Measurements from ENCODE around the gene ARL5A.
A peak's percentile ranks its signal among the peaks of the same experiment; 100 is the strongest.
"Not testable (repeated sequence)": the region's sequence is repeated elsewhere in the genome, so short reads cannot be mapped to it uniquely, and the experiment has no call there.

The ARL5A gene, protein sequence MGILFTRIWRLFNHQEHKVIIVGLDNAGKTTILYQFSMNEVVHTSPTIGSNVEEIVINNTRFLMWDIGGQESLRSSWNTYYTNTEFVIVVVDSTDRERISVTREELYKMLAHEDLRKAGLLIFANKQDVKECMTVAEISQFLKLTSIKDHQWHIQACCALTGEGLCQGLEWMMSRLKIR

DNA sequence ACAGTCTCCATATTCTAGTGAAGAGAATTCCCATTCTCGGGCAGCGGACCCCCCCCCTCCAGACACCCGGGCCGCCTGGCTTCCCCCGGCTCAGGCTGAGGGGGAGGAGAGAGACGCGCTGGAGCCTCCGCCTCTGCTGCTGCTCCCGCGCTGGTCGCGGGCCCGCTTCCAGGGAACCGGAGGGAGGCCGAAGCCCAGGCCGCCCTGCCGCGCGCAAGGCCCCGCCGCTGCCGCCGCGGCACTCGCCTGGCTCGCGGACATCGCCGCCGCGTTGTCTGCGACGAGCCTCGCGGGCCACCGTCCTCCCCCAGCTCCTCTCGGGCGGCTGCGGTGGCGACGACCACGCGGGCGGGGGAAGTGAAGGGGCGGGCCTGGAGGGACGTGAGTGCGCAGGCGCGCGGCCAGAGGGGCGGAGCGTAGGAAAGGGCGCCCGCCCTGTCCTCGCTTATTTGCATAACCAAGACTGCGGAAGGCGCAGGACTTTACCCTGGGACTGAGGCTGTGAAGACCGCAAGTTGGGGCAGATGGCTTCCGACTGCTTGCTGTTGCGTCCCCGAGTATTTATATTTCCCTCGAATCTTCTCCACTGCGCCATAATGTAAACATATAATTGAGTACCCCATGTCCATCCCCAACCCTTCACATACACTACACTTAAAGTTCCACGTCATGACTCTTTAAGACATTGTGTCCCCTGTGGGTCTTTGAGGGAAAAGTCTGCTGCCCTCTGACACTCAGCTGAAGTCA, at the start of gene ARL5A:
ARL5A (minus strand) TSS at position 279 of the 747 bp plus-strand sequence; CDS start at position 34, 245 bp downstream.
- DNase-seq (ENCODE audit: low read depth, low spot score) = peak; percentile 88

DNA sequence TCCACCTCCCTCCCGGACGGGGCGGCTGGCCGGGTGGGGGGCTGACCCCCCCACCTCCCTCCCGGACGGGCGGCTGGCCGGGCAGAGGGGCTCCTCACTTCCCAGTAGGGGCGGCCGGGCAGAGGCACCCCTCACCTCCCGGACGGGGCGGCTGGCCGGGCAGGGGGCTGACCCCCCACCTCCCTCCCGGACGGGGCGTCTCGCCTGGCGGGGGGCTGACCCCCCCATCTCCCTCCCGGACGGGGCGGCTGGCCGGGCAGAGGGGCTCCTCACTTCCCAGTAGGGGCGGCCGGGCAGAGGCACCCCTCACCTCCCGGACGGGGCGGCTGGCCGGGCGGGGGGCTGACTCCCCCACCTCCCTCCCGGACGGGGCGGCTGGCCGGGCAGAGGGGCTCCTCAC, 47.4 kb upstream of the ARL5A start:
- not testable (repeated sequence) for DNase-seq (ENCODE audit: low read depth, low spot score)

DNA sequence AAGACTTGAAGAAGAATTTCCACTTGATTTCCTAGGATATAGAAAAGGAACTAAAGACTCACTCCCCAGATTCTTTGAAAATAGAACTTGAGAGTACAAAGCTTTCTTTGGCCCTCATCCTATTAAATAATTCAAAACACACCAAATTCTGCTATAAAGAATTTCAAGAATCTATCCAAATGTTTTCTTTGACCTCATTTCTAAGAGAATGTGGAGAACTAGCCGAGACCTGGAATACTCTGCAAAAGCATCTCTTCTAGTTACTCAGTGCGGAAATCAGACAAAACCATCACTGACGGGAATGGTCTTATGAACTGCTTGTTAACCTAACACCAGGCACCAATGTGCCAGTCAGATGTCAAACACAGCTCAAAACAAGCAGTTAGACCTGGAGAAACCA, 44.2 kb upstream of the ARL5A start:
- DNase-seq (ENCODE audit: low read depth, low spot score) = no peak

DNA sequence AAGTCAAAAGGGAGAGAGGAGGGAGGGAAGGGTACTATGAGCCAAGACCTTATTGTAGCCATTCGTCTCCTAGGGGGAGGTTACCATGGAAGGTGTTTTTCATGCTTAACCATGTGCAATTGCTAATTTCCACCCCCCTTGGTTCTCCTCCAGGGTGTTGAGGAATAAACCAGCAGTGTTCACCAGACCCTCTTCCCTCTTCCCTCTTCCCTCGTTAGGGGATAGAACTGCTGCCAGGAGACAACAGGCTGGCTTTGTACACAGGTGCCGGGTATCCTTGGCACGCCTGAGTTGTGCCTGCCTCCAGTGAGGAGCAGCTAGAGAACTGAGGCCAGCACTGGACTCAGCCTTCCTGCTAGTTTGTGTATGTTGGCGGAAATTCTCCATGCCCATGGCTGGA, 41.1 kb upstream of the ARL5A start:
- no peak for DNase-seq (ENCODE audit: low read depth, low spot score)

DNA sequence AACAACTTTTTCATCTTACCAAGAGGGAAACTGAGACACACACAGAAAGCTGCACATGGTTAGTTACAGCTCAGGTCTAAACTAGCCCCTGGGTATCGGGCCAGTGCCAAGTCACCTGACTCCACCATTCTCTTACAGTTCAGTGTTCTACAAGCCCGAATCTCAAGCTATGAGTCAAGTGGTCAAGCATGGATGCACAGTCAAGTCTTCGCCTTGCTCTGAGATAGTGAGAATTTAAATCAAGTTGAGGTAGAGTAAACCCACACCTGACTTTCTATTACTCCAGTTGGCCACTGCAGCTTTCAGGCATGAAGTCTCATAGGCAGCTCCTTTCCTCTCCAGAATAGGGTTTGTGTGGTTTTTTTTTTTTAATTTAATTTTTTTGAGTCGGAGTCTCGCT, 34.5 kb upstream of the ARL5A start:
- no peak for DNase-seq (ENCODE audit: low read depth, low spot score)

DNA sequence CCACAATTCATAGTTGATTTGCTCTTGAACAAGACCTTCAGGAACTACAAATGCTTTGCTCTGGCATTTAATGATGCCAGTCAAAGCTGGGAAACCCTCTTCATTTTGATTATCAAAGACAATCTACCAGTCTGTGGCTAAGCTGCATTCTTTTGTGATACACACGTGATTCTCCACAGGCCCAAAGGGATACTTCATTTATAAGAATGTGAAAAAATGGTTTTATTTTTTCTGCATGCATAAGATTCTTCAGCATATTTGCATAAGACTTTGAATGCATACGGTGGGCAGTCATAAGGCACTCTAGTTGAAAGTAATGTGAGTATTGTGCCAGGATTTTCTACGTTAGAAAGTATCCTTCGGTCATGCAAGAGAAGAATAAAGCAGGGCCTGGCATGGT, 33.0 kb upstream of the ARL5A start:
- DNase-seq (ENCODE audit: low read depth, low spot score) = no peak

DNA sequence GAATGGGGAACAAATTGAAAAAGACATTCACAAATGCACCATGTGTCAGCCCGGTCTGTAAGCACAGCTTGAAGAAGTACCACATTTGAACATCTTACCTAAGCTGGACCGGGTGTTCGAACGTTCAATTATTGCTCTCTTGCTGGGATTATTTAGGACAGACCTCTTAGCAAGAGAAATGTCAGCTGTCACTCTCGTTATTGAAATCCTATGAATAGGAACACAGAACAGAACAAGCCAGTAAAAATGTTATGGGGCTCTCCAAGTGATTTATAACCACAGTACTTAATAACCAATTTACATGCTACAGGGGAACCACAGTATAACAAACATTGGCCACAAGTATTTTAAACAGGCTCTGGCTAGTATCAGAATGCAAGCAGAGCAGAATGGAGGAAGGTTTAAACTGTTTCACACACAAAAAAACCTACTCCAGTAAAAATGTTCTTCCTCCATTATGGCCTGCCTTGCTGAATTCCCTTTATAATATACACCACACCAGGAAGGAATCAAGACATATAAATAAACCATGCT, 32.5 kb upstream of the ARL5A start:
- no peak for DNase-seq (ENCODE audit: low read depth, low spot score)

DNA sequence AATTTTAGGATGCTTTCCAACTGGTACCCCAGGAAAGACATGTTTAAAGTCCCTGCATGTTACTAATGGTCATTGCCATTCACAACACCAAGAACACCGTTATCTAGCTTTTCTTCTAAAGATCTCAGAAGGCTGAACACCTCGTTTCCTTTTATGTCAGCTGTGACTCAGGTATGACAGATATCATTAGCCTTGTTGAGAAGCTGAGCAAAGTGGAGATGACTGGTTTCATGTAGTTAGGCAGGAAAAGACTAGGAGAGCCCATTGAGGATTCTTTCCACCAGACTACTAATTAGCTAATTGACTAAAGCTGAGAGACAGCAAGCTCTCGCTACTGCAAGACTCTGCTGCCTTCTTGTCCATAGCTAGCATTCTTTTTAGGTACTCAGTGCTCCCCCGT, 32.0 kb upstream of the ARL5A start:
- DNase-seq (ENCODE audit: low read depth, low spot score) = no peak

DNA sequence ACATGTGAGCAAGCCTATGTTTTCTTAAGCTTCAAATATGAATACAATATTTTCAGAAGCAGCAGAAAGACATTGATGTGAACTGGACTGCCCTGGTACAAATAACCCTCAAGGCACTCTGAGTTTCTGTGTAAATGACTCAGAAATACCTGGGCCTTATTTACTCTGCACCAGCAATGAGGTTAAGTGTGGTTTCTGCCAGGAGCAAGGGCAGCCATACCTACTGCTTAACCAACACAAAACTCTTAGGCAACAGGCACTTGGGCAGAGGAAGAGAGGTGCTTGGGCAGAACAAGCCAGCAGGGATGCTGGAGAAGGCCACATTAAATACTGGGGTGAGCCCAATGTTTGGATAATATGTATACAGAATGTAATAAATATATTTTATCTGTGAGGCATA, 29.4 kb upstream of the ARL5A start:
- no peak for DNase-seq (ENCODE audit: low read depth, low spot score)

DNA sequence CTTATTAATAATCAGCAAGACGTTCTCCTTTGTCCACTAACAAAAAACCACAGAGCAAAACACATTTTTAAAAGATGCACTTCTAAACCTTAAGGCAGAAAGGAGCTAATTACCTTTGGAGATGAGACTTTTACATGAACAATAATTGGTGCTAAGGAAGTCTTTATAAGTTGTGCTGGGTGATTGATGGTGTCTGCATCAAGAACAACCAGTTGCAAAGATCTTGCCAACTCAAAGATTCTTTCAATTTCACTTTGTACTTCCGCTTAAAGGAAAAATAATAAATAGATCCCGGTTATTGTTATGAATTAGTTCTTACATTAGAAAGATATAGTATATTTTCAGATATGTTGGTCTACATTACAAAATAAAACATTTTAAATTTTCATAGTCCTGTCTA, 26.9 kb upstream of the ARL5A start:
- DNase-seq (ENCODE audit: low read depth, low spot score) = no peak

DNA sequence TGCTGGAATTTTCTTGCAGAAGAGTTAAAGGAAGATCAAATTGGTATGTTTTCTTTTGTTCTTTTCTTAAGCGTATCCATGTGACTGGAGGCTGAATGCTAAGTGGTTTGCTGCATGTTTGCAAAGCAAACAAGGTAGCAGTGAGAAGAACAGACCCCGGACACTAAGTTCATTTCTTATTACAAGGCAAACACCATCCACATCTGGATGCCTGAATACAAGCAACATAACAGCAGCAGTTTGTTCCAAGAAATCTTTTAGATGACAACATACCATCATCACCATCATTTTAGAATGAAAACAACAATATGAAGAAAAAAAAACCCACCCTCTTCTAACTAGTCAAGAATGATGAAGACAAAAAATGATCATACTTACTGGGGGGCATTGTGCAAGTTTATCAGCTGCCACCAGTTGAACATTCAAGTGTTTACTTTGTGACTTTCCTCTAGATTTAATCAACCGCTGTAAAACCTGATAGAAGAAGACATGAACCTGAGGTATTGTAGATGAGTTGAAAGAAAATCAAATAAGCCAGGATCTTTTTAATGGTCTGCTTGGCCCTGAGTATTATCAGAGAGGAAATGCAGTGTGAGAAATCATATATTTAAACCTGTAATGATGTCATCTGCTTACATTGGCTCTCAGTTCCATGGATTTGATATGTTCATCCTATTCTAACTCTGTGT, 25.0 kb upstream of the ARL5A start:
- DNase-seq (ENCODE audit: low read depth, low spot score) = no peak

DNA sequence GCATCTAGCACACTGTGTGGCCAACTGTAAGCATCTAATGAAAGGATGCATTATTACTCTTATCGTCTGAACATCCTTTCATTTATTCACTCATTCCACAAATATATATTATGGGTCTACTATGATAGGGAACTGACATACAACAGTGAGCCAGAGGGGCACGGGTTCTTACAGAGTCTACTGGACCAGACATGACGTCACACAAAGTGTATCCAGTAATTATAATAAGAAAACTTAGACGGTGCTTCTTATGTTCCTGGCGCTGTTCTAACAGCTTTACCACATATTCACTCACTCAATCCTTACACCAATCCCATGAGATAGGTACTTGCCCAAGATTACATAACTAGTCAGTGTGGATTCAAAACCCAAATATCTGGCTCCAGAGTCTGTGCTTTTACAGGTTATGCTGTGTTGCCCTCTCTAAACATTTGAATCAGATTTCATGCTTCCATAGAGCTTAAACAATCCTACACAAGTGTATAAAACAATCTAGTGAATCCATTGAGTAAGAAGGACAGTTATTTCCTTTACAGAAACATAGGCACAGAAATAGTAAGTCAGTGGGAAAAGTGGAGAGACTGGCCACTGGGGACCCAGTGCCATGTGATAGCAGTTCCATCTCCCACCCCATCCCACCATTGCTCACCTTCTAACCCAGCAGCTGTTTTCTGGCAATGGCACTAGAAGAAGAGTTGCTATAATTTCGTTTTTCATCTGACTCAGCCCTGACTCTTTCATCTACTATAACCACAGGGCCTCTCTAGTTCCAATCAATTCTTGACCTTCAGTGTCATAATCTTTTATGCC, 24.2 kb upstream of the ARL5A start:
- no peak for DNase-seq (ENCODE audit: low read depth, low spot score)

DNA sequence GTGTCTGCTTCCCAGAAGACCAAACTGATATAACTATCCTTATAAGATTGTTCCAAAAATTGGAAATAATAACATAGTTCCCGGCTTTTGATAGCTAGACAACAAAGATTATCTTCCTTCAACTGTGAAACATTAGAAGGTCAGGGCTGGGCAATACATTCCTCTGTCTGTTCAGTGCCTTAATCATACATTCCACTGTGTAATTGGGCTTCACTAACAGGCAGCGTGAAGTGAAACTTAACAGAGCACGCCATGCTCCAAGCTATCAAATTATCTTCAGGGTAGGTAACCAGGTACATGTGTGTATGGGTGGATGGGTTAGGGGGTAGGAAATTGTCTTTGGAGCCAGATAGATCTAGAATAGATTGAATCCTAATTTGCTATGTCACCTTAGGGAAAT, 23.5 kb upstream of the ARL5A start:
- no peak for DNase-seq (ENCODE audit: low read depth, low spot score)

DNA sequence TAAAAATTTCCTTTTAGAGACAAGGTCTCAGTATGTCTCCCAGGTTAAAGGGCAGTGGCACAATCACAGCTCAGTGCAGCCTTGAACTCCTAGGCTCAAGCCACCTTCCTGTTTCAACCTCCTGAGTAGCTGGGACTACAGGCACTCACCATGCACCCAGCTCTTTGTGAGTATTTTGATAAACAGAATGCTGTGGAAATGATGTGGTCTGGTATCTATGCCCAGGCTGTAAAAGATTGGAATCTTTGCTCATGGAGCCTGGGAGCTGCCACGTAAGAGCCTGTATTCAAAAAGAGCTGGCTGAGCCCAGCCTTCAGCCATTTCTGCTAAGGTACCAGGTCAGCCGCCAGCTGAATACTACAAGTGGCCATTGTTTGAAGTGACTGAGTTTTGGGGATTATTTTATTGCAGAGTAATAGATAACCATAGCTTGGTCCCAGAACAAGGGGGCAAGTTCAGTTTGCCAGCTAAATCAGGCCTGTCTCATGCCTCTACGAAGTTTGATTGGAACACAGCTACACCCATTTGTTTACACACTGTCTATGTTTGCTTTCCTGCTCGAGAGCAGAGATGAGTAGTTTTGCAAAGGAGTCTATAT, 21.3 kb upstream of the ARL5A start:
- DNase-seq (ENCODE audit: low read depth, low spot score) = no peak

DNA sequence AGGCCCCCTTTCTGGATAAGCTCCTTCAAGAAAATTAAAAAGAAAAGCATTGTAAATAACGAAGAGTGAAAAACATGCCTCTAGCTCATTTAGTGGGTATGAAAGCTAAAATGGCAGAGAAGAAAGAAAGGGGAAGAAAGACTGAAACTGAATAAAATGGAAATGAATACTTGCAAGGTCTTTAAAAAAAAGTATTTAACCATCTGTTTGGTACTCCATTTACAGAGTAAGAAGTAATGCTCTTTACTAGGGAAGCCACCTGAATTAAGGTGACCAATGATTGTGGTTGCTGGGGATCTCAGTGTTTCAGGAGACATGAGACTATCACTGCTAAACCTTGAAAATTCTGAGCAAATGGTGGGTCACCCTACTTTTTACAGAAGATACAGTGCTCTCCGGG, 17.7 kb upstream of the ARL5A start:
- no peak for DNase-seq (ENCODE audit: low read depth, low spot score)

DNA sequence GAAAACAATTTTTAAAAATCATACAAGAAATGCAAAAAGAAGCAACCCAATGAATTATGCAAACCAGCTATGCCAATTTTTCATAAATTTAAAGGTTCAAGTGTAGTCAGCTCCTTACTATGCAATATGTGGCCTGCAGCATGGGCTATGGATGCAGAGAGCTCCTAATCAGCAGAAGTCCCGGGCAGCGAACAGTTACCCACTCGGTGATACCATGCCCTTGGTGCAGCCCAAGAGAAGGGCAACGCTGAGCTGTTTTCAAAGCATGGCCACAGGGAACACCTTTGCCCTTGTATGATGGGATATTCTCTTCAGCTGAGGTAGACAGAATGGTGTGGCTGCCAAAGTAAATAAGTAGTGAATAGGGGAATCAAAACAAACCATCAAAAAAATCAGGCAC, 17.3 kb upstream of the ARL5A start:
- no peak for DNase-seq (ENCODE audit: low read depth, low spot score)

DNA sequence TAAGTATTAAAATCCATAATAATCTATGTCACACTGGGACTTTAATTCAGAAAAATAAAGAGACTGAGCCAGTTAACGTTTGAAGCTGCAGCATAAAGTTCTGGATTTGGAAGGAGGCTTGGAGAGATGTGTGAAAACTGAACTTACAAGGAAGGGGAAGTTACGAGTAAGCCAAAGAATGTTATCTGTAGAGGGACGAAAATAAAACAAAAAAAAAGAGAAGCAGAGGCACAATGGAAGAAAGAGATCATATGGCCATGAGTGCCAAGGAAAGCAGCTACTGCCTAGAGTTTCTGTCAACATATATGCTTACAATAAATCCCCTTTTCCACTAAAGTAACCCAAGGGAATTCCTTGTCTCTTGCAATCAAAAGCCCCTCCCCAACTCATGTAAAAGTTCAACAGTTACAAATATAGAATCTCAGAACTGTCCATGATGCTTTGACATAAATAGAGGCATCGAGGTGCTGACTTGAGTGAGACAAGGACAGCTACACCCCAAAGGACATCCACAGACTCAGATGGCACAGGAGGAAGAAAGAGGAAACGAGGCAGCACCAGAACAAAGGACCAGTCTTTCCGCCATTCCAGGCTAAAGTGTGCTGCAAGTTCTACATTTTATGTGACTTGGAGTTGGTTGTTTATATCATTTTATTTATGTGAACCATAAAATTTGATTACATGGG, 16.1 kb upstream of the ARL5A start:
- DNase-seq (ENCODE audit: low read depth, low spot score) = no peak

DNA sequence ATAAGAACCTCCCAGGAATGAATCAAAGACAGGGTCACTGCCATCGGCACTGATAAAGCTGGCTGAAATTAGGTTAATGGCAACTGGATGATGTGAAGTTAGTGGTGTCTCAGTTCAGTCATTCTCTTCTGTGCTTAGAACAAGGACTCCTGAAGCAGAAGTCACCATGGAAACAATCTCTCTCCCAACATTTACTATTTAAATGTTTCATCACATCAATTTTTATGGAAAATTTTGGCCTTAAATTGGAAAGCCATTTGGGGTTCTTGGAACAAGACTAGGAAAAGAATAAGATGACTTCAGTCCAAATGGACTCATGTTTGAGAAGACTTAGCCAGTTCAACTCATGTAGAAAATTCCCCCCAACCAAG, 15.5 kb upstream of the ARL5A start:
- DNase-seq (ENCODE audit: low read depth, low spot score) = no peak

DNA sequence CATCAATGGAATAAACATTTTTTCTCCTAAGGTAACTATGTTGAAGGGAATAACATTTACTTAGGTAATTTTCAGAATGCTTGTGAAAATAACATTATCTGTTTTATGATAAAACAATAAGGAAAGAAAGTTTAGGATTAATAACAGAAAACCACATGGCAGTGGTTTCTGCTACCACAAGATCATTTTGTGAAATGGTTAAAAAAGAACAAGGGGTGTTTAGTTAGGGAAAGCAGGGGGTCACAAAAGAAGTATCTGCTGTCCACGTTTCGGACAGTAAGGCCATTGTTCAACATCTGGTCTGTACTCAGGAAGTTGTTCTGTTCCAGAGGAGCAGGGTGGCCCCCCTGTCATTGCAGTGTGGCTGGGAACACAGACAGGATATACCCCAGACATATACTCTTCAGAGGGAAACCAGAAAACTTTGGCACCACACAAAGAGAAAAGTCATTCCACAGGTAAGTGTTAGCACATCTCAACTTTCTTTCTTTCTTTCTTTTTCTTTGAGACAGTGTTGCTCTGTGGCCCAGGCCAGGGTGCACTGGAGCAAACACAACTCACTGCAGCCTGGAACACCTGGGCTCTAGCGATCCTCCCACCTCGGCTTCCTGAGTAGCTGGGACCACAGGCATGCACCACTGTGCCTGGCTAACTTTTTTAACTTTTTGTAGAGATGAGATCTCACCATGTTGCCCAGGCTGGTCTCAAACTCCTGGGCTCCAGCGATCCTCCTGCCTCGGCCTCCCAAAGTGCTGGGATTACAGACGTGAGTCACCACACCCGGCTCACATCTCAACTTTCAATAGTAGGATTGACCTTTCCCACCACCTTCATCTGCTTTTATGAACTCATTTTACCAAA, 14.8 kb upstream of the ARL5A start:
- DNase-seq (ENCODE audit: low read depth, low spot score) = no peak

DNA sequence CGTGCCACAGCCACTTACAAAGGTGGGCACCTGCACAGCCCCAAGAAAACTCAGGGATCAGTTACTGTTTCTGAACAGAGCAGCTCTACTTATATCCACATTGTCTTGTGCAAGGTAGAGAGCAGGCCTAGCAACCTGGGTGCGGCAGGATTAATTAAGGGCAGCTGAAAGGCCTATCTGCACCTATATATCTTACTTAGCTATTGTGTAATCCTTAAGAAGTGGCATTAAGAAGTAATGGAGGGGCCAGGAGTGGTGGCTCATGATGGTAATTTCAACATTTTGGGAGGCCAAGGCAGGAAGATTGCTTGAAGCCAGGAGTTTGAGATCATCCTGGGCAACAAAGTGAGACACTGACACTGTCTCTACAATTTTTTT, 12.8 kb upstream of the ARL5A start:
- no peak for DNase-seq (ENCODE audit: low read depth, low spot score)

Data from activated CD4-positive, CD25-positive, alpha-beta regulatory T cell treated with anti-CD3 and anti-CD28 coated beads, Interleukin-2, amount 50 U/mL, for 16 hours (primary cell).